Measurements from ENCODE around the gene ISG20.
A peak's percentile ranks its signal among the peaks of the same experiment; 100 is the strongest.
"Not testable (repeated sequence)": the region's sequence is repeated elsewhere in the genome, so short reads cannot be mapped to it uniquely, and the experiment has no call there.

The ISG20 gene

DNA sequence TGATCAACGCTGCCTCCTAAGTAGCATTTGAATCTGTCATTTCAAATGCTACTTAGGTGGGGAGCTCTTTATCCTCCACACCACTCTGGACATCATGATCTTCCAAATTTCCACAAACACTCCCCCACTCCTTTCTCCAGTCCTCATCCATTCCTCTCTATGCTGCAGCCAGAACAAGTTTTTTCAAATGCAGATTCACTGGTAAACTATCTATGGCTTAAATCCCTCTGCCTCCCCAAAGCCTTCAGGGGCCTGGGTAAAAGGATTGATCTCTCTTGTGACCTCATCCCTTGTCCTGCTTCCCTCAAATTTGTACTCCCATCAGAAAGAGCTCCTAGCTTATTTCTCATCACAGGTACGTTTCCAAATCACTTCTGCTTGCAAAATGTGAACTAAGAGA lies 19.0 kb upstream of the ISG20 start:
- DNase-seq, result no peak

DNA sequence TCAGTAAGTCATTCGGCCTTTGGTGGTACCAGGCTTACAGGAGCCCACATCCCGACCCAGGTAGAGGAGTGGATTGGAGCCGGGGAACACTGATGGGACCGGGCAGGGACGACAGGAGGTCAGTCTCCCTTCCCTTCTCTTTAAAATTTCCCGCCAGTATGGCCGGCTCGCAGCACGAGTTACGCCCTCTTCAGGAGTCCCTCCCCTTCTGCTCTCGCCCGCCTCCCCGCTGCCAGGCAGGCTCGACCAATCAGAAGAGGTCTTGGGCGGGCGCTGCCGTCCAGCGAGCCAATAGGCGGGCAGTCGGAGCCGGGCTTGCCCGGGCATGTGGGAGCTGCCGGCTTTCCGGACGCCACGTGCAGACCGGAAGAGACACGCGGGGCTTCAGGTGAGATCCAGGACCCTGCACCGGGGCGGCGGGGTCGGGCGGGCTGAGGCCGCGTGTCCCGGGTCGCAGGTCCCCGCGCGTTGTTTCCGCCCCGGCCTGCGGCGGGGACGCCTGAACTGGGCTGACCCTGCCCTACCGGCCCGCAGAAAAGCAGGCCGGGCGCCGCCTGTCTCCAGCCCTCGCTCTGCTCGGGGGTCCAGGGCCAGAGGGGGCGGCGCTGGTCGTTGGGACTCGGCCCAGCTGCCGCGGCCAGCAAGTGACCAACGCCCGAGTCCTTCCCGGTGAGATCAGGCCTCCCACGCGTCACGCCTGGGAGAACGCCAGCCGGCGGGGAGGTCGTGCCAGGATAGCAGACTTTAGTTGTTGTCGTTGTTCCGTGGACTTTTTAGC lies 17.6 kb upstream of the ISG20 start, which contains the start of gene AEN:
Gene AEN (plus strand): TSS at position 346 of the 778 bp plus-strand sequence. CDS start 4,870 bp downstream, outside the sequence.
- DNase-seq, result peak; percentile 96

DNA sequence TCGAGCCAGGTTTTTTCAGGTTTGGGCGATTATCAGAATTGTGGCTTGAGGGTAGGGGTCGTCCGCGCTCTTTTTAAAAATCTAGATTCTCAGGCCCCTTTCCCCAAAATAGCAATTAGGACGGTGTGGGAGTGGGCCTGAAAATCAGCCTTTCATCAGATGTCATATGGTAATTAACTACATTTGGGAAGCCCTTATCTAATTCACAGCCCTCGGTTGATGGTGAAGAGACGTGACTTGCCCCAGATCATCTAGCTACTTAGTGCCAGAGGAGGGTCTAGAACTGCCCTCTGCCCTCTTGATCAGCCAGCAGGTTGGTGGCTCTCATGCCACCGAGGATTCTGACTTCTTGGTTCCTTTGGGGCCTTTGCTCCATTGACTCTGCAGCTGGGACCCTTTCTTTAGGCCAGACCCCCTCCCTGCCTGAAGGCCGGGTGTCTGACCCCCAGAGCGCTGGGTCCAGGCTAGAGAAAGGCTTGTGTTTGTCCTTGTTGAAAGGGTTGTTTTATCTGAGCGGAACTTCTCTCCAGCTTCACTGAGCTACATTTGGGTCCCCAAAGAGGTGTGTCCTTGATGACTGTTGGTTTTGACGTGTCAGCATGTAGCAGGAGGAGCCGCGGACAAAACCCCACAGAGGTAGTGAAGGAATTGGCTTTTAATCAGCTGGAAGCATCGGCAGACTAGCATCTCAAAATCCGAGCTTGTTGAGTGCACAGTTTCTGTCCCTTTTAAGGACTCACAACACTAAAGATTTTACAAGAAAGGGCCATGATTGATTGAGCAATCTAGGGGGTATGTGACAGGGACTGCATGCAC lies 16.8 kb upstream of the ISG20 start:
- no peak for DNase-seq

DNA sequence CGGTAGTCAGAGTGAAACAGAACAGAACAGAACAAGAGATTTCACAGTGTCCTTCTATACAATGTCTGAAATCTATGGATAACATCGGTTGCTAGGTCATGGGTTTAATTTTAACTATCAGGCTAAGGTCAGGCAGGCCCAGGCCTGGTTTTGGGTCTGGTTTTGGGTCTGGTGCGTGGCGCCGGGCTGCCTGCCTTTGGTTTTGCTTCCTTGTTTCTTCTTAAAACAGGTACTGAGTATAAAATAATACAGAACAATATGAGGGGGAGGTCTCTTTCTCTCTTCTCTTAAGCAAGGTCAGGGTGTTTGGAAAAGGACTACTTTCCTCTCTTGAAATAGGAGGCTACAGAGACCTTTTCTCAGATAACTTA lies 16.2 kb upstream of the ISG20 start:
- no peak for DNase-seq

DNA sequence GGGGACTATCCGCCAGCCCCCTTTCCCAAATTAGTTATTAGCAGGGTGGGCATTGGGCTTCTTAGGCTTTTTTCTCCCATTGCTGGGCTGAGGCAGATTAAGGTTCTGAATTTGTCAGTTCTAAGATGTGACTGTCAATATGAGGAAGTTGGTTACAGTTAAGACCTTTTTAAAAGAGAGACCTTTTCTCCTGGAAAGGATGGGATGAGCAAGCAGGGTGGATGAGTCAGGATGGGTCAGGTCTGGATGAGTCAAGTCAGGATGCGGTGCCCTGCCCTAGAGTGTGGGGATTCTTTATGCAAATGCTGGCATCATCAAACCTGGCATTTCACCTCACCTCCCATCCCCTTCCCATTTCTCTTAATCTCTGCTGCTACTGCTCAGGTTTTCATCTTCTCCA lies 15.8 kb upstream of the ISG20 start:
- DNase-seq, result no peak

DNA sequence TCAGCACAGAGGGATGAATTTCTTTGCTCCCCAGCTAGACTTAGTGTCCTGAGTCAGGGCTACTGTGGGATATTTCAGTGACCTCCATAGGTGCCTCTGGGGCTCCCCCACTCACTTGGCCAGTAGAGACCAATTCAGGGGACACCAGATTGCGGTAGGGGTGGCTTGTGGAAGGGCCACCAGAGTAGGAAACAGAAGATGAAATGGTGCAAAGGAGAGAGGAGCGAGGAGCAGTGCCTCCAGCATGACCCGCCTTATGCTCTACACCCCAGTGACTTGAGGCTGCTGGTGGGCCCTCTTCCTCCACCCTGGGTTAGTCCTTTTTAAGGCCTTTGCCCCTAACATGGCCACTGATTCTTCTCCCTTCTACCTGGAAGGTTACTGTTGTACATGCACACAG lies 15.2 kb upstream of the ISG20 start:
- DNase-seq, result no peak

DNA sequence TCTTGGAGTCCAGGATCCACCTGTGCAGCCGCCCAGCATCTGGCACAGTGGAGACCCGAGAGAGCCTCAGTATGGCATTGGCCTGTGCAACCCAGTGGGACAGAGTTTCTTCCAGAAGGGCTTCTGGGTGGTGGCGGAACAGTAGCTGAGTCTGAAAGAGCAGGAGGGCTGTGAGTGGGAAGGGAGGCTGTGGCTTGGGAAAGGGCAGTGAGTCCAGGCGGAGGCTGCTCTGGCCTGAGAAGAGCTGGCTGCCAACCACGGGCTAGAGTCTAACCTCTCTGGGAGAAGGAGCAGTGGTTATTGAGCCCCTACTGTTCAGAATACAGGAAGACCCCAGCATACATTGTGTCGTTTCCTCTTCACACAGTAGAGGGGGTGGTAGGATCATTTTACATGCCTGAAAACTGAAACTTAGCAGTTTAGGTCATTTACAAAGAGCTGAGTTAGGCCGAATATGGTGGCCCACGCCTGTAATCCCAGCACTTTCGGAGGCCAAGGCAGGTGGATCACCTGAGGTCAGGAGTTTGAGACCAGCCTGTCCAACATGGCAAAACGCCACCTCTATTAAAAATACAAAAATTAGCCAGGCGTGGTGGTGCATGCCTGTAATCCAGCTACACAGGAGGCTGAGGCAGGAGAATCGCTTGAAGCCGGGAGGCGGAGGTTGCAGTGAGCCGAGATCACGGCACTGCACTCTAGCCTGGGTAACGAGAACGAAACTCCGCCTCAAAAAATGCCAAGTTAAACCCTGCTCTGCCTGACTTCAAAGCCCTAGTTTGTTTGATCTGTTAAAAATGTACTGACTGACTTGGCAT lies 14.5 kb upstream of the ISG20 start:
- no peak for DNase-seq

DNA sequence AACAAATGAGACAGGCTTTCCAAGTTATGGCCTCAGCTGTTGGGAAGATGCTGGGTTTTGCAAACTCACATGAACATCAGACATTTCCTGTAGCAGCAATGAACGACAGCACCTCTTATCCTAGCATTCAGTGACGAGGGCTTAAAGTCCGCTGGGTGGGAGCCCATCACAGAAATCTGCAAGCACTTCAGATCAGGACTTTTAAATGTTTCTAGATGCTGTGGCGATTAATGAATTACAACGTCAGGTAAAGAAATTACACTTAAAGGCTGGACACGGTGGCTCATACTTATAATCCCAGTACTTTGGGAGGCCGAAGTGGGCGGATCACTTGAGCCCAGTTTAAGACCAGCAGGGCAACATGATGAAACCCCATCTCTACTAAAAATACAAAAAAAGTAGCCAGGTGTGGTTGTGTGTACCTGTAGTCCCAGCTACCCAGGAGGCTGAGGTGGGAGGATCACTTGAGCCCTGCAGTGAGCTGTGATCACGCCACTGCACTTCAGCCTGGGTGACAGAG lies 13.8 kb upstream of the ISG20 start:
- no peak for DNase-seq

DNA sequence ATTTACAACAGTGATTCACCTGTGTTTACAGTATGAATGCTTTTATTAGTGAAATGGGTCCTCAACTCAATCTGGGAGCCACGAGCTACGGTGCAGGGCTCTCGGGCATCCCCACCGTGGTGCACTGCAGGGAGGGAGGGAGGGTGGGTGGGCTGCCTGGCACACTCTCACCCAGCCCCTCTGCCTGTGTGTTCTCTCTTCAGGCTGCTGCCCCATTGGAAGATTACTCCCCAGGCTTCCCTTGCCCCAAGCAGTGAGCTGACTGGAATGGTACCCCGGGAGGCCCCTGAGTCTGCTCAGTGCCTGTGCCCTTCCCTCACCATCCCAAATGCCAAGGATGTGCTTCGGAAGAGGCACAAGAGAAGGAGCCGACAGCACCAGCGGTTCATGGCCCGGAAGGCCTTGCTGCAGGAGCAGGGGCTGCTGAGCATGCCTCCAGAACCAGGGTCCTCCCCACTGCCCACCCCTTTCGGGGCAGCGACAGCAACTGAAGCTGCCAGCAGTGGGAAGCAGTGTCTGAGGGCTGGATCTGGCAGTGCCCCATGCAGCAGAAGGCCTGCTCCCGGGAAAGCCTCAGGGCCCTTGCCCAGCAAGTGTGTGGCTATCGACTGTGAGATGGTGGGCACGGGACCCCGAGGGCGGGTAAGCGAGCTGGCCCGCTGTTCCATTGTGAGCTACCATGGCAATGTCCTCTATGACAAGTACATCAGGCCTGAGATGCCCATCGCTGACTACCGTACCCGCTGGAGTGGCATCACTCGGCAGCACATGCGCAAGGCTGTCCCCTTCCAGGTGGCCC lies 12.7 kb upstream of the ISG20 start:
- DNase-seq, result no peak

DNA sequence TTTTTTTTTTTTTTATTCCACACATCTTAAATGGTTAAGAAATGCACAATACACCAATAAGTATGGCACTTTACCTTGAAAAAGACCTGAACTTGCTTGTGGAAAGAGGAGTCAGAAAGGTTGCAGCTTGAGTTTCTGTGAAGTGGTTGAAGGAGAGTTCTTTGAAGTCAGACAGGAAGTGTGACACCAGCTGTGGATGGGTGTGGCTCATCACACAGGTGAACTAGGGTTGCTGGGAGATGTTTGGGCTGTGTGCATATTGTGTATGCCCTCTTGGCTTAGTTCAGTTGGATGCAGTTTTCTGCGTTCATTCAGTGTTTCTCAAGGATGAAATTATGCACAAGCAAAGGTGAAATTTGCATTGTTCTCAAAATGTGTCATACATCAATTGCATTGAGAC lies 11.4 kb upstream of the ISG20 start:
- no peak for DNase-seq

DNA sequence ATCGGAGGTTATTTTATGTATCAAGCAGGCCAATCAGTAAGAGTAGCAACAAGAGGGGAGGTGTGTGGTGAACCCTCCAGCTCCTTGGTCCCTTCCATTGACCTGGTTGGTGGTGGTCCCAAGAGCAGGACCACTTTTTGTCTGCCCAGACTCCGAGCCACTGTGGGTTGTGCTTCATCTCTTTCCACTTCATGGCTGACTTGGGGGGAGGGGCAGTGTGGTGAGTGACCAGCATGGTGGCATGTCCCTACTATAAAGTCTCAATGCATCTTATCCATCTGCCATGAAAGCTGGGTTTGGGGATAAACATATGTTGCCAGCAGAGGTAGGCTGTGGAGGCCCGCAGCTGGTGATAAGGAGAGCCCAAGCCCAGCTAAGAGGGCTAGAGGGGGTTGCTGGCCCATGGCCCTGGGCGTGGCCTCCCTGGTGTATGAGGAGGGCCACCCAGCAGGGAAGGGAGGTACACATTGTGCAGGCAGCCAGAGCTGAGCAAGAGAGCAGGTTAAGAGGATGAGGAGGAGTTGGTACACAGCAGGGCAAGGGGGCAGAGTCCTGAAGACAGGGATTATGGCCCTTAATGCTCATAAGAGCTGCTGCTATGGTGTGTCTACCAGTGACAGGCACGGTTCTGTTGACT lies 10.7 kb upstream of the ISG20 start:
- DNase-seq, result no peak

DNA sequence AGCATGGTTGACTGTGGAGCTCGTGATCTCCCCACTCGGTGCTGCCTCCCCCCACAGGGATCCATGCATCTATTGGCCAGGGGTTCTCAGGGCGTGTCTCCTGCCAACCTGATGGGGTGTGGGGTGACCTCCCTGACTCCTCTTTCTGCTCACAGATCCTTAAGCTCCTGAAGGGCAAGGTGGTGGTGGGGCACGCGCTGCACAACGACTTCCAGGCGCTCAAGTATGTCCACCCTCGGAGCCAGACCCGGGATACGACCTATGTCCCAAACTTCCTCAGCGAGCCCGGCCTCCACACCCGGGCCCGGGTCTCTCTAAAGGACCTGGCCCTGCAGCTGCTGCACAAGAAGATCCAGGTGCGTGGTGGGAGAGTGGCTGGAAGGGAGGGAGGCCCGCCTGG lies 9.7 kb upstream of the ISG20 start:
- DNase-seq, result no peak

DNA sequence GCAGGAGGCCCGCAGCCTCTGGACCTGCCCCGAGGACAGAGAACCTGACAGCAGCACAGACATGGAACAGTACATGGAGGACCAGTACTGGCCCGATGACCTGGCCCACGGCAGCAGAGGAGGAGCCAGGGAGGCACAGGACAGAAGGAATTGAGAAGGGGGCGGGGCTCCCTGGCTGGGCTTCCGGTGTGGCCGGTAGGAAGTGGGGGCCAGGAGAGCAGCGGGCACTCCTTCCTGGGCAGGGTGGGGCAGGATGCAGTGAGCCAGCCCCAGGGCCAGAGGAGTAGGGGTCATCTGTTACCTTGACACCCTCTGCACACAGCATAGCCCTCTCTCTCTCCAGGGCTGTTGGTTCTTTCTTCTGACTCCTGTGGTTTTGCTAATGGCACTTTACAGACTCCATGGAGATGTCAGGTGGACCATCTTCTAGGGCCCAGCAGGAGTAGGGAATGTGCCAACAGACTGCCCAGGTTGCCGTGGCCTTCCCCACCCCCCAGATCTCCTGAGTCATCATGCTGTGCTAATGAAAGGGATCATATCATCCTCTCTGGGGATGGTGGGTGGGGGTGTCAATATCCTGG lies 8.6 kb upstream of the ISG20 start:
- DNase-seq, result no peak

DNA sequence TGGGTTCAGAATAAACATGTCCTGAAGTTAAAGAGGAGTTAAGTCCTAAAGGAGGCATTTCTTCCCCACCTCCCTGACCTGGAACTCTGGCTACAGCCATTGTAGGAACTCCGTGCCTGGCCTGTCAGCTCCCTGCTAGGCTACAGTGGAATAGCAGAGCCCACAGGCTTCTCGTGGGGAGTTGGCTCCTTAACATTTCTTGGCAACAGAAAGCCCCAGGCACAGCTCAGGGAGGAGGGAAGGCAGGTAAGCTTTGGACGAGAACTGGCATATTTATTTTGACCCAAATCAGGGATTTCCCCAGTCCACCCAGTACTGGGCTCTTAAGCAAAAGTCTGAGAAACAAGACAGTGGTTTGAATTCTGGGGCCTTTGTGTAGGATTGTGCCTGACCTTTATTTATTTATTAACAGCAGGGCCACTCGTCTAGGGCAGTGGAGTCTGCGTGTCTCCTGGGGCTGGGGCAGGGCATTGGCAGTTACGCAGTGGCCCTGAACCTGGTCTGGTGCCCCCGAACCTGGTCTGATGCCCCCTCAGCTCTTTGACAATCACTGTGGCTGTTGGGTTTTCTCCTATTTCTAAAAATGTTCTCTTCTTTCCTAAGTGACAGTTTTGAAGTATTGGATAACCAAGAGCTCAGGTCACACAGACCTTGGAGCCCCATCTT lies 7.9 kb upstream of the ISG20 start:
- DNase-seq, result no peak

DNA sequence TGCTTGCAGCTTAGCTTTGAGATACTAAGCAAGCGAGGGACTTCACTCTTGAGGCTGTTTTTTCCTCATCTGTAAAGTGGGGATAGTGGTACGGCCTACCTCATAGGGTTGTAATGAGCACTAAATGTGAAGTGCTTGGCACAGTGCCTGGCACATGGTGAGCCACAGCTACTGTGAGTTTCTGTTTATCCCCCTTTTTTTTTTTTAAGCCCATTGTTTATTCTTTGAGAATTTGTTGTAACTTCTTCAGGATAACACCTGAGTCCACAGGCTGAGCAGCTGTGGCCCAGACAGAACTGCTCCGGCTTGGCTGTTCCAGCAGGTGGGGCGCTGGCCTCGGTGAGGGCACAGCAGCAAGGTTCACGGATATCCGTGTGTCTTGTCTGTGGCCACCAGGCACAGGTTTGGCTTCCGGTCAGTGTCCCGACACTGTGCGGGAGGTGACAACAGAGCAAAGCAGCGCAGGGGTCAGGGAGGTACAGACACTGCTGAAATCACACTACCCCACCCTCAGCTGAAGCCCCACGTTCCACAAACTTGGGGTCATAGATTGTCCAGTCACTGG lies 7.3 kb upstream of the ISG20 start:
- no peak for DNase-seq

DNA sequence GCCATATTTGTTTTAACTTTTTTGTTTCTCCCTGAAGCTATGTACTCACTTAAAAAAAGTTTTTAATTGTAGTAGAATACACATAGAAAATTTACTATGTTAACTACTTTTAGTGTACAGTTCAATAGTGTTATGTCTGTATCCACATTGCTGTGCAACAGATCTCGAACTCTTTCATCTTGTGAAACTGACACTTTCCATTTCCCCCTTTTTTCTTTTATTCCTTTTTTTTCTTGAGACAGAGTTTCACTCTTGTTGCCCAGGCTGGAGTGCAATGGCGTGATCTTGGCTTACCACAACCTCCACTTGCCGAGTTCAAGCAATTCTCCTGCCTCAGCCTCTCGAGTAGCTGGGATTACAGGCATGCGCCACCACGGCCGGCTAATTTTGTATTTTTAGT lies 6.0 kb upstream of the ISG20 start:
- DNase-seq, result not testable (repeated sequence)

DNA sequence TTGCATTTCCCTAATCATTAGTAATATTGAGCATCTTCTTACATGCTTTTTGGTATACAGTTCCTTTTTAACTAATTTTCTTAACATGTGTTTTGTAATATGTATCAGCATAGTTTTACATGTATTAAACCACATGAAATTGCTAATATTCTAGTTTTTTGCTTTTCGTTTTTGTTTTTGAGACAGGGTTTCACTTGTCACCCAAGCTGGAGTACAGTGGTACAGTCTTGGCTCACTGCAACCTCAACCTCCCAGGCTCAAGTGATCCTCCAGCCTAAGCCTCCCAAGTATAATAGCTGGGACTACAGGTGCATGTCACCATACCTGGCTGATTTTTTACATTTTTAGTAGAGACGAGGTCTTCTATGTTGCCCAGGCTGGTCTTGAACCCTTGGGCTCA lies 4.4 kb upstream of the ISG20 start:
- DNase-seq, result no peak

DNA sequence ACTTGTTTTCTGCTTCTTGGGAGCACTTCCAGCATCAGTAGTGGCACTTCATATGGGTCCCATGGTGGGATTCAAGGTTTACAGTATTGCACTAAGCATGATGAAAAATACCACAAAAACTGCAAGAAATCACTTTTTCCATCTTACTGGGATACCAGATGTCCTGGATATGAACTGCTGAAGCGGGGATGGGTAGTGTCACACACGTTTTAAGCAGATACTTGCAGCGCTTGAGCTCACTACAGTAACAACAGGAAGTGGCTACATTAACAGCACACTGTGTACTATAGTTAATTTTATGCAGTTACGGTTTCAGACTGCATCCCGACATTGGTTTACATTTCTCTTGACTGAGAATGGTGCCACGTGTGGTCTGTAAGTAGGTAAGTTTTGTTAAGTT lies 3.5 kb upstream of the ISG20 start:
- no peak for DNase-seq

DNA sequence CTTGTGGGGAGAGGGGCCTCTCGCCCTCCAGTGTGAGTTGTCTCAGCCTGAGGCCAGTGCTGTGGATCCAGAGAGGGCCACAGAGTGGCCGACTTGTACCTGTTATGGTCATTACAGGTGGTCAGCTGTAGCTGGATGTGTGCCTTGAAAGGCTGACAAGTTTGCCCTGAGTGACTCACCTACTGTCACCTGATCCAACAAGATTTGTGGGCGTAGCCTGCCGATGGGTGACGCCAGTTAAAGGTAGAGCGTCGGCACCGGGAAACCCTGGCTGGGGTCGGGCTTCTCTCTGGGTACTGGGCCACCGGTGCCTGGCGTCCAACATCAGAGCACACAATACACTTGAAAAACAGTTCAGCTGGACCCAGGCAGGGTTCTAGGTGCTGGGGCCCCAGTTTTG lies 2.8 kb upstream of the ISG20 start:
- no peak for DNase-seq

DNA sequence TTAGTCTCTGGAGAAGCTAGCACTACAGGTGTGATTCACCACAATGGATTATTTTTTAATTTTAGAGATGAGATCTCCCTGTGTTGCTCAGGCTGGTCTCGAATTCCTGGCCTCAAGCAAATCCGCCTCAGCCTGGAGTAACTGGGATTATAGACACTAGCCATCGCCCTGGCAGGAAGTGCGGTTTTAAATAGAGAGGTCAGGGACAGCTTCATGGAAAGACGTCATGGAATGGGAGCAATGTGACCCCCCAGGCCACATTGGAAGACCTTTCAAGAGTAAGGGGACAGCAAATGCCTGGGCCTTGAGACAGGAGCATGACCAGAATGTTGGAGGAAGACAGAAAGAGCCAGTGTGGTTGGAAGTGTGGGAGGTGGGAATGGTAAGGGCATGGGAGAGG lies 2.2 kb upstream of the ISG20 start:
- no peak for DNase-seq

DNA sequence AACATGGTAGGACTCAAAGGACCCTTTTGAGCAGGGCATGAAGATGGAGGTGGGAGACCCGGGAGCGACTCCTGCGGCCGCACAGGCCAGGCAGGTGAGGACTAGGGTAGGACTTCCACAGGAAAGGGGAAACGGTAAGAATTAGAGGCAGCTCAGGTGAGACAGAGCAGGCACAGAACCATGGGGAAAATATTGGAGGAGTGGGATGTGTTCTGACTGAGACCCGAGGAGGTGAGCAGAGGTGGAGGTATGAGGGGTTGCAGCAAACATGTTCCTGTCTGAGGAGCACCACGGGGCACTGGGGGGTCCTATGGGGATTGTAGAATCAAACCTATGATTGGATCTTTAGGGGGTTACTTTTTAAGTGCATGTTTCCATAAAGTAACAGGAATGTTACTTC lies 1.4 kb upstream of the ISG20 start:
- no peak for DNase-seq

Data from right forelimb (tissue), 1 donor.